LNCaP clone FGC (cell line): Measurements from ENCODE around the gene CASQ2.

Experiments used
- DNase-seq: peaks from one replicate; pipeline ENCODE4 v3.0.0-alpha.2; 2011; ENCODE audit warnings: low read depth
- H3K4me3 ChIP-seq: 2 replicates; pipeline ENCODE4 v1.5.1; 2011; ENCODE audit warnings: mild to moderate bottlenecking, low read depth, low read length, control low read depth
- TF ChIP-seq, protein P1 (sequence below): IDR thresholded peaks from 2 replicates; pipeline ENCODE4 v1.5.1; 2012; ENCODE audit warnings: mild to moderate bottlenecking; ENCODE audit not compliant: control insufficient read depth, insufficient read depth; ENCODE audit errors: extremely low read depth

Gene CASQ2

DNA sequence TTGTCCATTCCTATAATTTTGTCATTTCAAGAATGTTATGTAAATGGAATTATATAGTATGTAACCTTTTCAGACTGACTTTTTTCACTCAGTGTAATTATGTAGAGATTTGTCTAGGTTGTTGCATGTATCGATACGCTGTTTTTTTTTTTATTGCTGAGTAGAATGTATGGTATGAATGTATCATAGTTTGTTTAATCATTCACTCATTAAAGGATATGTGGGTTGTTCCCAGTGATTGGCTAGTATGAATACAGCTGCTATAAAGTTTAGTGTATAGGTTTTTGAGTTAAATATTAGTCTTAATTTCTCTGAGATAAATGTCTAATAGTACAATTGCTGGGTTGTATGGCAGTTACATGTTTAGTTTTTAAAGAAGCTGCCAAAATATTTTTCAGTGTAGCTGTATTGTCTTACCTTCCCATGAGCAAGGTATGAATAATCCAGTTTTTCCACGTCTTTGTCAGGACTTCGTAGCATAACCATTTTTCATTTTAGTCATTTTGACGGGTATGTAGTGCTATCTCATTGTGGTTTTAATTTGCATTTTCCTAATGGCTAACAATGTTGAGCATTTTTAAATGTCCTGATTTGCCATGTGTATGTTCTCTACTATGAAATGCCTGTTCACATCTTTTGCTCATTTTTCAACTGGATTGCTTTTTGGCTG is 22.4 kb downstream of the CASQ2 start:
- DNase-seq = no peak
- TF ChIP-seq, protein P1, sequence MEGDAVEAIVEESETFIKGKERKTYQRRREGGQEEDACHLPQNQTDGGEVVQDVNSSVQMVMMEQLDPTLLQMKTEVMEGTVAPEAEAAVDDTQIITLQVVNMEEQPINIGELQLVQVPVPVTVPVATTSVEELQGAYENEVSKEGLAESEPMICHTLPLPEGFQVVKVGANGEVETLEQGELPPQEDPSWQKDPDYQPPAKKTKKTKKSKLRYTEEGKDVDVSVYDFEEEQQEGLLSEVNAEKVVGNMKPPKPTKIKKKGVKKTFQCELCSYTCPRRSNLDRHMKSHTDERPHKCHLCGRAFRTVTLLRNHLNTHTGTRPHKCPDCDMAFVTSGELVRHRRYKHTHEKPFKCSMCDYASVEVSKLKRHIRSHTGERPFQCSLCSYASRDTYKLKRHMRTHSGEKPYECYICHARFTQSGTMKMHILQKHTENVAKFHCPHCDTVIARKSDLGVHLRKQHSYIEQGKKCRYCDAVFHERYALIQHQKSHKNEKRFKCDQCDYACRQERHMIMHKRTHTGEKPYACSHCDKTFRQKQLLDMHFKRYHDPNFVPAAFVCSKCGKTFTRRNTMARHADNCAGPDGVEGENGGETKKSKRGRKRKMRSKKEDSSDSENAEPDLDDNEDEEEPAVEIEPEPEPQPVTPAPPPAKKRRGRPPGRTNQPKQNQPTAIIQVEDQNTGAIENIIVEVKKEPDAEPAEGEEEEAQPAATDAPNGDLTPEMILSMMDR = no peak
- no peak overlapping the region for H3K4me3 ChIP-seq

DNA sequence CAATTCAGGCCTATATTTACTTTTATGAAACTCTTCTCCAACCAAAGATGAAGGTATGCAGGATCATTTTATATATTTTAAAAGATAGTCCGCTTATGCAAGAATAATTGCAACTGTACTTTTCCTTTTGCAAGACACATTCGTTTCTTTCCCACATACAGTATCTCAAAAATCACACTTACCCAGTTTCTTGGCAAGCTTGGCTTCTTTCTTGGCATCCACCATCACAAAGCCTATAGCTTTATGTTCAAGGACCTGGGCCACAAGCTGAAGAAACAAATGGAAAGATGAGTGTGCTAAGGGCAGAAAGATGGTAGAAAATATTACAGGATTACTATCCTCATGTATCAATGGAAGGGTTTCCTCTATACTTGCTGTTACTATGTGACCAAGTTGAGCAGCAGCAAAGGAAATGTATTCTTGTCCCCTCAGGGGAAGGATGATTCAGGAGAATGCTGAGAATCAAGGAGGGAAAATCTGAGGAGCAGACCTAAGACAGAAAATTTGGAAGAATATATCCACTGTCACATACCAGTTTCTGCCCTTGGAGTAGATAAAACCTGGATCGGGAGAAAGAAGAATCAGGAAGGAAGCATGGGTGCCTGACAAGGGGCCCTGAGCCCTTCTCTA is 23.8 kb downstream of the CASQ2 start:
- TF ChIP-seq, protein P1 = no peak
- H3K4me3 ChIP-seq = no peak overlapping the region
- no peak for DNase-seq

DNA sequence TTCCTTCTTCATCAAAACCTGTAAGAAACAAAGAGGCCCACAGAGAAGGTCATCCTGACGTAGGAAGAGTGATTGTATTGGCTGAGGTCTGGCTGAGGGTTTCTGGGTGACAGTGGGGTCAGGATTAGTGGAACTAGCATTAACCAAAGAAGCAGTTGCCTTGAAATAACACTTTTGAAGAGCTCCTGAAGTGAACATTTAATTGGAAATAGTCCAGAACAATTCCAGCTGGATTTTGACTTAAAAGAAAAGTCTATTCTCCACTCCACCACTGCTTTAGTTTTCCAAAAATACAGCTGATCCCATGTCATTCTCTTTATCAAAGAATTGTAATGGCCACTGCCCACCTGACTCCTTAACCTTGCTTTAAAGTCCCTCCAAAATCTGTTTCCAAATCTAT is 27.7 kb downstream of the CASQ2 start:
- TF ChIP-seq, protein P1 = no peak
- DNase-seq = no peak
- H3K4me3 ChIP-seq = no peak overlapping the region

DNA sequence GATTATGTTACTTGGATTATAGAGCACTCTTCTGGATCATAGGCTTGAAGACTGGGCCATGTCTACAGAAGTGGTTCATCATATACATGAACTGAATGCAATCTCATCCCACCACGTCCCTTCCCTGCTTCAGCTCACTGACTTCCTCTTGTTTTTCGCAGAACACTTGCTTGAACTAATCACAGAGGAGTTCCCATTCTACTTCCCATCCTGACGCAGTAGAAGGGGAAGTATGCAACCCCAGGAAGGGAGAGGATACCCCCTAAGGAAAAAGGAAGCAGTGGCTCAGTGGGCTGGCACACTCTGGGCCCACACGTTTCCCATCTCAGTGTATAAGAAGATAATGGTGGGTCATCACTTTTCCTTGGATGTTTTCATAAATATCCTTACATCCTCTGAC is 36.2 kb downstream of the CASQ2 start:
- TF ChIP-seq, protein P1 = no peak
- no peak for DNase-seq
- no peak overlapping the region for H3K4me3 ChIP-seq

DNA sequence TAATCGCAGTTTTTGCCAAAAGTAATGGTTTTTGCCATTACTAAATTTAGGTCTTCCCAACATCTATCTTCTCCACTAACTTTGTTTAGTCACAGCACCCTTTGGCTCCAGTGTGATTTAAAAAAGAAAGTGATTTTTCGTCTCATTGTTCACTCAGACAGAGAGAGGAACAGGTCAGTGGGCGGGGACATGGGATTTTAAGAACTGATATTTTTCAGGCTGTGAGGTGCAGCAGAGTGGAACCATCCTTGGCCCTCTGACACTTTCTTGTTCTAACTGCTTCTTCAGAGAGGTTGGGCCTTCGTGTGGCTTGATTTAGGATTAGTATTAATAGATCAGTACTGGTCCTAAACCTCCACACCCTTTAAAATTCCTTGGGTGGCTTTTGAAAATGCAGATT is 38.8 kb downstream of the CASQ2 start:
- no peak for DNase-seq
- H3K4me3 ChIP-seq = no peak overlapping the region
- TF ChIP-seq, protein P1 = no peak

DNA sequence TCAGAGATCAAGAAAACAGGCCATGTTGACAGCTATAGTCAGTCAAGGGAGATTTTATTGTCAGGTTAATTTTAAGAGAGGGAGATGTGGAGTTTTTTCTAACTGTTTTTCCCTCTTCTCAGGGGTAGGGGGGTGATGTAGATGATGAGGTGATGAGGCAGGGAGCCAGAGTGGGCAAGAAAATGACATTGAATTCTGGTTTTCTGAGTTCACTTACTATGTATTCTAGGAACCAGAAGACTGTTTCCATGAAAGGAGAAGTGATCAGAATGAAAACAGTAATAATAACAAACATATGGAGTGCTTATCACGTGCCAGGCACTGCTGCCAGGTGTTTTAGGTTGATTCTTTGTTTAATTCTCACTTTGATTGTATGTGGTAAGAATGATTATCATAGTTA is 40.2 kb downstream of the CASQ2 start:
- no peak overlapping the region for H3K4me3 ChIP-seq
- TF ChIP-seq, protein P1 = no peak
- no peak for DNase-seq

DNA sequence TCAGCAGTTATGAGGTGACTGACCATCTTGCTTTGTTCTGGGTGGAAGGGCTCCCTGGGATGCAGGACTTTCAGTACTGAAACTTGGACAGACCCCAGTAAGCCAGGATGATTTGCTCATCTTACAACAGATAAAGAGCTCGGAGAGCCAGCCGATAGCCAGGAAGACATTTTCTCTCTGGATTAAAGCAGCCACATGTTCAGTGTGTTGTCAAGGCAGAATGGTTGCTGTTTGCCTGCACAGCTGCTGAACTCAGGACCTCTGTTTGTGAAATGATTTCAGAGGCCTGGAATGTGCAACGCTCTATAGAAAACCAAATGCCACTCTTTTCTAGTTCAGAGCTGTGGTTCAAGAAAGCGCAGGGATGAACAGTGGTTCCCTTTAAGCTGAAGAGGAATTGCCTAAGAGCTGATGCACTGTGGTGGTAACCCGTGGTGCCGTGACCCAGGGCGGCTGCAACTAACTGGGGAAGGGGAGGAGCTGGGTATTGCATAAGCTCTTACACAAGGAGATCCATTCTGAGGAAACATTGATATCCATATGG is 40.7 kb downstream of the CASQ2 start:
- no peak for DNase-seq
- TF ChIP-seq, protein P1 = no peak
- H3K4me3 ChIP-seq = no peak overlapping the region
